Measurements from ENCODE around the gene ADAT1. TPM values are rescaled to one million over a fixed set of nuclear protein-coding genes. Genes with fewer than 3 reads are reported as not detected.

ADAT1 gene
- total and polyA plus RNA-seq, 7 experiments from 2014 or later: 35.6 to 69.4 (median 47.4) TPM

GRCh38 chr16:75626806-75627205 is 3.7 kb upstream of the ADAT1 start:
- ChIA-PET POLR2A (interaction anchor here (1.4 to 8.2 kb wide), 2 partner anchors 16 to 21 kb away, joined by 5 to 63 read pairs; partner anchors contain the start of genes KARS1 and TERF2IP), CTCF (interaction anchor here (0.9 kb wide), 1 partner anchor 53 kb away, joined by 4 read pairs; no protein-coding TSS in a partner anchor)
- H3K27ac ChIP-seq (ENCODE audit: low read depth, low read length): peak overlapping the region; percentile 48
- intact Hi-C loops (cut with micrococcal nuclease): loop anchor here in 1 of 2 donors (10.0 kb wide), 3 partner anchors 482 to 962 kb away; partner anchors contain the start of genes RFWD3, WDR59 and ZFP1
- H3K27me3 ChIP-seq (ENCODE audit: control insufficient read depth in 2 of 2, insufficient read depth in 2 of 2, low read length in 2 of 2): no peaks in the 10 kb centered on the region
- no peaks in the 10 kb centered on the region for H3K27me3 Mint-ChIP-seq
- peaks cover 12 to 56% (median 43%) of the 10 kb centered on the region in 5 donors for H3K36me3 Mint-ChIP-seq
- H3K4me1 ChIP-seq (ENCODE audit: control insufficient read depth in 2 of 2, insufficient read depth in 2 of 2, low read length in 2 of 2): peaks cover 27 to 30% of the 10 kb centered on the region in 2 donors
- H3K9me3 Mint-ChIP-seq: peaks cover 0 to 4% (median 0%) of the 10 kb centered on the region in 11 donors
- peaks cover 18 to 41% (median 28%) of the 10 kb centered on the region in 3 experiments for H3K36me3 ChIP-seq (ENCODE audit: control insufficient read depth in 2 of 3, insufficient read depth in 3 of 3, low read length in 3 of 3)
- peak overlapping the region in 5 of 10 donors; percentile 41 to 66 (median 49) for H3K4me3 Mint-ChIP-seq
- peaks cover 28 to 67% (median 52%) of the 10 kb centered on the region in 7 donors for H3K4me1 Mint-ChIP-seq
- peak overlapping the region; percentile 16 to 92 (median 75) for H3K27ac Mint-ChIP-seq
- no peaks in the 10 kb centered on the region for H3K9me3 ChIP-seq (ENCODE audit: control insufficient read depth in 2 of 3, low read length in 3 of 3)
- H3K4me3 ChIP-seq (ENCODE audit: low read length): no peak overlapping the region
- ATAC-seq (no peak), DNase-seq (no peak)

GRCh38 chr16:75624921-75625334 is 1.8 kb upstream of the ADAT1 start:
- Histone ChIP-seq H3K27me3 (ENCODE audit: control insufficient read depth in 2 of 2, insufficient read depth in 2 of 2, low read length in 2 of 2) (no peaks in the 10 kb centered on the region), H3K9me3 (ENCODE audit: control insufficient read depth in 2 of 3, low read length in 3 of 3) (no peaks in the 10 kb centered on the region), H3K4me3 (ENCODE audit: low read length) (no peak overlapping the region), H3K36me3 (ENCODE audit: control insufficient read depth in 2 of 3, insufficient read depth in 3 of 3, low read length in 3 of 3) (peaks cover 8 to 30% (median 13%) of the 10 kb centered on the region in 3 experiments), H3K4me1 (ENCODE audit: control insufficient read depth in 2 of 2, insufficient read depth in 2 of 2, low read length in 2 of 2) (peaks cover 41% of the 10 kb centered on the region in 2 donors), H3K27ac (ENCODE audit: low read depth, low read length) (peak overlapping the region; percentile 33)
- H3K36me3 Mint-ChIP-seq: peaks cover 12 to 48% (median 35%) of the 10 kb centered on the region in 5 donors
- H3K27me3 Mint-ChIP-seq: no peaks in the 10 kb centered on the region
- POLR2A ChIA-PET: interaction anchor here (8.2 kb wide), 1 partner anchor 23 kb away, joined by 63 read pairs; the partner anchor contains the start of genes KARS1 and TERF2IP
- H3K9me3 Mint-ChIP-seq: peaks cover 0 to 4% (median 0%) of the 10 kb centered on the region in 11 donors
- ATAC-seq: no peak
- CTCF ChIA-PET: interaction anchor here (0.7 kb wide), 1 partner anchor 29 kb away, joined by 3 read pairs; no protein-coding TSS in a partner anchor
- intact Hi-C loops (cut with micrococcal nuclease): loop anchor here in 1 of 2 donors (5.0 to 10.0 kb wide), 4 partner anchors 480 to 1328 kb away; partner anchors contain the start of genes PSMD7, RFWD3, WDR59 and ZFP1
- H3K4me3 Mint-ChIP-seq: peak overlapping the region in 7 of 10 donors; percentile 18 to 73 (median 64)
- peak overlapping the region in 8 of 9 donors; percentile 8 to 93 (median 76) for H3K27ac Mint-ChIP-seq
- no peak for DNase-seq
- peaks cover 42 to 84% (median 67%) of the 10 kb centered on the region in 7 donors for H3K4me1 Mint-ChIP-seq

DNA sequence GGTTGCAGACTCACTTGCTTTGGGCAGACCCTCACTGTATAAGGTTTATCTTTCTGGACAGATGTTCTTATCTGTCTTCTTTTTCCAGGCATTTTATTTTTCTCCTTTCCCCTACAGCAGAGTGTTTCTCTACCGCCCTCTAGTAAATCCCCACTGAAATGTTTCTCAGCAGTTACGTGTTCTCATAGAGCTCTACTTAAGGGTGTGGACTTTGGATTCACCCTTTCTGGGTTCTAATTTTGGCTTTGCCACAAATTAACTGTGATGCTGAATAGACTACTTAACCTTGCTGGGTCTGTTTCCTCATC is 2.0 kb downstream of the ADAT1 start:
- POLR2A ChIA-PET: interaction anchor here (0.6 to 6.6 kb wide), 4 partner anchors 21 to 100 kb away, joined by 3 to 118 read pairs (median 20); partner anchors contain the start of genes GABARAPL2, KARS1 and TERF2IP
- Histone ChIP-seq H3K4me1 (ENCODE audit: control insufficient read depth in 2 of 2, insufficient read depth in 2 of 2, low read length in 2 of 2) (peaks cover 21 to 52% of the 10 kb centered on the region in 2 donors), H3K27ac (ENCODE audit: low read depth, low read length) (peak overlapping the region; percentile 32), H3K9me3 (ENCODE audit: control insufficient read depth in 2 of 3, low read length in 3 of 3) (no peaks in the 10 kb centered on the region), H3K27me3 (ENCODE audit: control insufficient read depth in 2 of 2, insufficient read depth in 2 of 2, low read length in 2 of 2) (no peaks in the 10 kb centered on the region), H3K4me3 (ENCODE audit: low read length) (peak overlapping the region; percentile 80), H3K36me3 (ENCODE audit: control insufficient read depth in 2 of 3, insufficient read depth in 3 of 3, low read length in 3 of 3) (peaks cover 0 to 31% (median 1%) of the 10 kb centered on the region in 3 experiments)
- H3K27me3 Mint-ChIP-seq: no peaks in the 10 kb centered on the region
- H3K4me1 Mint-ChIP-seq: peaks cover 14 to 59% (median 39%) of the 10 kb centered on the region in 7 donors
- H3K4me3 Mint-ChIP-seq: peak overlapping the region in 8 of 10 donors; percentile 1 to 96 (median 92)
- DNase-seq: peak in 2 of 9 donors; percentile 23 to 26
- no peak for ATAC-seq
- H3K36me3 Mint-ChIP-seq: peaks cover 15 to 36% (median 31%) of the 10 kb centered on the region in 5 donors
- H3K27ac Mint-ChIP-seq: peak overlapping the region in 7 of 9 donors; percentile 19 to 97 (median 94)
- H3K9me3 Mint-ChIP-seq: peaks cover 0 to 4% (median 0%) of the 10 kb centered on the region in 11 donors
- CTCF ChIA-PET: interaction anchor here (0.6 to 1.6 kb wide), 4 partner anchors 31 to 207 kb away, joined by 3 to 4 read pairs (median 3); no protein-coding TSS in a partner anchor
- intact Hi-C loops (cut with micrococcal nuclease): loop anchor here (1.0 to 10.0 kb wide), 5 partner anchors 150 to 1324 kb away; partner anchors contain the start of genes PSMD7 (in 1 of the 2), RFWD3 (in 1 of the 2), WDR59 (in 1 of the 2) and ZFP1 (in 1 of the 2)

GRCh38 chr16:75620326-75621169 is 2.5 kb downstream of the ADAT1 start:
- Mint-ChIP-seq H3K27me3 (no peaks in the 10 kb centered on the region), H3K4me1 (peaks cover 14 to 54% (median 39%) of the 10 kb centered on the region in 7 donors), H3K4me3 (peak overlapping the region in 8 of 10 donors; percentile 23 to 96 (median 92)), H3K27ac (peak overlapping the region in 8 of 9 donors; percentile 7 to 97 (median 89)), H3K36me3 (peaks cover 11 to 35% (median 27%) of the 10 kb centered on the region in 5 donors), H3K9me3 (peaks cover 0 to 4% (median 0%) of the 10 kb centered on the region in 11 donors)
- Histone ChIP-seq H3K9me3 (ENCODE audit: control insufficient read depth in 2 of 3, low read length in 3 of 3) (no peaks in the 10 kb centered on the region), H3K4me1 (ENCODE audit: control insufficient read depth in 2 of 2, insufficient read depth in 2 of 2, low read length in 2 of 2) (peaks cover 21 to 57% of the 10 kb centered on the region in 2 donors), H3K36me3 (ENCODE audit: control insufficient read depth in 2 of 3, insufficient read depth in 3 of 3, low read length in 3 of 3) (peaks cover 0 to 33% (median 0%) of the 10 kb centered on the region in 3 experiments), H3K27ac (ENCODE audit: low read depth, low read length) (no peak overlapping the region), H3K4me3 (ENCODE audit: low read length) (peak overlapping the region; percentile 80), H3K27me3 (ENCODE audit: control insufficient read depth in 2 of 2, insufficient read depth in 2 of 2, low read length in 2 of 2) (no peaks in the 10 kb centered on the region)
- ATAC-seq: peak; percentile 28
- no peak for DNase-seq
- intact Hi-C loops (cut with micrococcal nuclease): loop anchor here (1.0 to 10.0 kb wide), 5 partner anchors 149 to 1323 kb away; partner anchors contain the start of genes PSMD7 (in 1 of the 2), RFWD3 (in 1 of the 2), WDR59 (in 1 of the 2) and ZFP1 (in 1 of the 2)
- CTCF ChIA-PET: interaction anchor here (0.6 to 1.2 kb wide), 3 partner anchors 31 to 206 kb away, joined by 3 read pairs; no protein-coding TSS in a partner anchor
- POLR2A ChIA-PET: interaction anchor here (1.0 to 6.6 kb wide), 3 partner anchors 28 to 53 kb away, joined by 3 to 118 read pairs (median 38); partner anchors contain the start of genes GABARAPL2, KARS1 and TERF2IP

- H3K36me3 Mint-ChIP-seq: peaks cover 10 to 46% (median 26%) of the 10 kb centered on the region in 5 donors
- peaks cover 20 to 73% of the 10 kb centered on the region in 2 donors for H3K4me1 ChIP-seq (ENCODE audit: control insufficient read depth in 2 of 2, insufficient read depth in 2 of 2, low read length in 2 of 2)
Measured at GRCh38 chr16:75618780-75619179, 4.3 kb downstream of the ADAT1 start.

More at GRCh38 chr16:75618780-75619179, 4.3 kb downstream of the ADAT1 start:
- no peak for ATAC-seq
- peak overlapping the region in 1 of 9 donors; percentile 10 for H3K27ac Mint-ChIP-seq
- H3K27me3 Mint-ChIP-seq: no peaks in the 10 kb centered on the region
- CTCF ChIA-PET: interaction anchor here (0.6 to 1.4 kb wide), 4 partner anchors 23 to 102 kb away, joined by 3 to 4 read pairs (median 3); no protein-coding TSS in a partner anchor
- H3K9me3 Mint-ChIP-seq: peaks cover 0 to 4% (median 0%) of the 10 kb centered on the region in 11 donors
- intact Hi-C loops (cut with micrococcal nuclease): no loop called here
- H3K27ac ChIP-seq (ENCODE audit: low read depth, low read length): no peak overlapping the region
- peak overlapping the region in 2 of 10 donors; percentile 8 to 19 for H3K4me3 Mint-ChIP-seq
- no peaks in the 10 kb centered on the region for H3K9me3 ChIP-seq (ENCODE audit: control insufficient read depth in 2 of 3, low read length in 3 of 3)
- peaks cover 0 to 45% (median 0%) of the 10 kb centered on the region in 3 experiments for H3K36me3 ChIP-seq (ENCODE audit: control insufficient read depth in 2 of 3, insufficient read depth in 3 of 3, low read length in 3 of 3)
- no peak for DNase-seq
- no peak overlapping the region for H3K4me3 ChIP-seq (ENCODE audit: low read length)
- POLR2A ChIA-PET: interaction anchor here (0.5 to 6.6 kb wide), 2 partner anchors 30 to 48 kb away, joined by 4 to 118 read pairs; partner anchors contain the start of genes KARS1 and TERF2IP
- H3K4me1 Mint-ChIP-seq: peaks cover 14 to 41% (median 34%) of the 10 kb centered on the region in 7 donors
- no peaks in the 10 kb centered on the region for H3K27me3 ChIP-seq (ENCODE audit: control insufficient read depth in 2 of 2, insufficient read depth in 2 of 2, low read length in 2 of 2)

Data from naive thymus-derived CD4-positive, alpha-beta T cell (primary cell).